GM19099 (cell line): ENCODE measurements around the gene TBCA.

ENCODE experiments used
- POLR2A ChIP-seq: IDR thresholded peaks from 3 replicates; pipeline ENCODE4 v1.6.1; 2011; ENCODE audit warnings: low read depth; ENCODE audit not compliant: insufficient read length; ENCODE audit errors: extremely low read depth

Gene TBCA

DNA sequence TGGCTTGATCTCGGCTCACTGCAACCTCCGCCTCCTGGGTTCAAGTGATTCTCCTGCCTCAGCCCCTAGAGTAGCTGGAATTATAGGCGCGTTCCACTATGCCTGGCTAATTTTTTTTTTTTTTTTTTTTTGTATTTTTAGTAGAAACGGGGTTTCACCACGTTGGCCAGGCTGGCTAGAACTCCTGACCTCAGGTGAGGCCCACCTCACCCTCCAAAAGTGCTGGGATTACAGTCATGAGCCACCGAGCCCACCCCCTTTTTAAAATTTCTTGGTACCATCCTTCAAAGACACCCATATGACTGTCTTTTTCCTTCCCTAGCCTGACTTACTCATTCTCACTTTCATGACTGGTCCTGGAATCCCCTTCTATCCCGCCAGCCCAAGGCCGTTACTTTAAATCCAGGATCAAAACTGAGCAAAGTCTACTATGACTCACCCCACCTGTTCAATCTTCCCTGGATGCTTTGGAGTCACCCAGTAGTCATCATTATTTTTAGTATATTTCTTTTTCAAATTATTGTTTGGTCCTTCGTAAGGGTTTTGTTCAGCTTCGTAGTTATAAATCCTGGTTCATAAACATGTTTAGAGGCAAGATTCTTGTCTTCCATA lies 1.2 kb upstream of the TBCA start:
- TF ChIP-seq POLR2A = no peak

DNA sequence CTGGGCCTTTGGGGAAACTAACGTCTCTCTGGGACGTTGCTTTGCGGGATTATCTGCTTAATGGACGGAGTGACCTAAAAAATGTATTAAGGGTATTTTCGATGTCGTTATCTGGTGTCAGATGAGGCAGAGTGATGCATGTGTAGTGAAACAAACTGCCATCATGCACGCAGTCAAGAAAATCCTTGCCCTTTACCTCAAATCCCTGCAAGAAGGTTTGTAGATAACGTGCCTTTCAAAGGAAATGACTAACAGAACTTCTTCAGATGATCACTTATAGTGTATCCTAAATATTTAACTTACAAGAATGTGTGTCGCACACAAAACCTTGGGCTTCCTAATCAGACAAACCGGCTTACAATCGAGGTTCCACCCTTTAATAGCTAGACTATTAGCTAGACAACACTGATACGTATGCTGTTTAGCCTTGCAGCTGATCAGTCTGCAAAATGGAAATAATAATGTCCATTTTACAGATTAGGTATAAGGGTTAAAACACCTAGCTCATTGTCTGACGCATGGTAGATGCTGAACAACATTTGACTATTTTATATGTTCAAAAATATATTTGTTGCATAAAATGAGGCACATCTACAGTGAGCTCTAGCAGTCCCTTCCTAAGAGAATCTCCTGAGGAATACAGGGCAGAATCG lies 541 bp upstream of the TBCA start:
- TF ChIP-seq POLR2A = no peak

GRCh38 chr5:77774981-77775789 lies 954 bp downstream of the TBCA start:
- TF ChIP-seq POLR2A = no peak

- no peak for TF ChIP-seq POLR2A
Measured at GRCh38 chr5:77773734-77774280, 2.3 kb downstream of the TBCA start.

GRCh38 chr5:77772729-77773128 lies 3.4 kb downstream of the TBCA start:
- TF ChIP-seq POLR2A = no peak

GRCh38 chr5:77771452-77771851 lies 4.7 kb downstream of the TBCA start:
- TF ChIP-seq POLR2A = no peak

GRCh38 chr5:77770293-77771005 lies 5.7 kb downstream of the TBCA start:
- TF ChIP-seq POLR2A = no peak

- no peak for TF ChIP-seq POLR2A
Measured at GRCh38 chr5:77768978-77769377, 7.2 kb downstream of the TBCA start.

- TF ChIP-seq POLR2A = no peak
Measured at GRCh38 chr5:77767301-77767700, 8.8 kb downstream of the TBCA start.

GRCh38 chr5:77761606-77762005 lies 14.5 kb downstream of the TBCA start:
- no peak for TF ChIP-seq POLR2A

- no peak for TF ChIP-seq POLR2A
Measured at GRCh38 chr5:77758141-77758938, 17.8 kb downstream of the TBCA start.

- no peak for TF ChIP-seq POLR2A
Measured at GRCh38 chr5:77751328-77752023, 24.7 kb downstream of the TBCA start.

GRCh38 chr5:77748160-77748559 lies 28.0 kb downstream of the TBCA start:
- no peak for TF ChIP-seq POLR2A

DNA sequence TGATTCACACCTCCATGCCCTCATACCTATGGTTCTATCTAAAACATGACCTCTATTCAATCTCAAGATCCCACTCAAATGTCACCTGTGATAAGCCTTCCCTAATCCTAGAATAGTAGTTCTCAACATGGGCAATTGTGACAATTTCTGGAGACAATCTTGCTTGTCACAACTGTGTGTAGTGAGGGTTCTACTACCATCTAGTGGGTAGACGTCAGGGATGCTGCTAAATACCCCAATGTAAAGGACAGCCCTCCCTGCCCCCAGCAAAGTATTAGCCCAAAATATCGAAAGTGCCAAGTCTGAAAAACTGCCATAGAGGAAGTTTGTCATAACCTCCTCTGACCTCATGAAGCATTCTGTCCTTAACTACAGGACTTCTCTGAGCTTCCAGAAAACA lies 32.0 kb downstream of the TBCA start:
- TF ChIP-seq POLR2A = no peak
